ENCODE results near the gene ITGA11. TPM values are rescaled to one million over a fixed set of nuclear protein-coding genes. Genes with fewer than 3 reads are reported as not detected.

The ITGA11 gene
- total and polyA plus RNA-seq, 9 donors, result 1.2 to 34.5 (median 4.4) TPM

DNA sequence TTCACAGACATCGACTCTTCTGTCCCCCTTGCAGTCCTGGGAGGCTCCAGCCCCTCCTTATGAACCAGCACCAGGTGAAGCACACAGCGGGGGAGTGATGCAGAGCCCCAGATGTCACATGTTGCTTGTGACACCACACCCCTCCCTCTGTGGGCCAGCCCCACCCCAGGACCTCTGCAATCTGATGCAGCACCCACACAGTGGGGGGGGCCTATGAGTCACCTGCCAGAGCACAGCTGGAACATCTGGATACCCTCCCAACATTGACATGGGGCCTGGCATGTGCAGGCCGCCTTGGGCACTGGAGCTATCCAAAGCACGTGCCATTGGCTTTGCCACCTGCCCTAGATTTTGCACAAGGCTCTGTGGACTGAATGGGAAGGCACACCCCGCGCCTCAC, 83.9 kb downstream of the ITGA11 start:
- intact Hi-C loops (cut with DNase I), result no loop called here
- H3K27me3 ChIP-seq, result no peaks in the 10 kb centered on the region
- peaks cover 5% of the 10 kb centered on the region for H3K4me1 ChIP-seq (ENCODE audit: insufficient read depth)
- no peak overlapping the region for H3K27ac ChIP-seq
- H3K9me3 ChIP-seq, result no peaks in the 10 kb centered on the region
- DNase-seq, result no peak
- no peaks in the 10 kb centered on the region for H3K36me3 ChIP-seq
- no peak for TF ChIP-seq EP300 (IDR thresholded peaks at IDR 0.05)
- TF ChIP-seq, protein P1, sequence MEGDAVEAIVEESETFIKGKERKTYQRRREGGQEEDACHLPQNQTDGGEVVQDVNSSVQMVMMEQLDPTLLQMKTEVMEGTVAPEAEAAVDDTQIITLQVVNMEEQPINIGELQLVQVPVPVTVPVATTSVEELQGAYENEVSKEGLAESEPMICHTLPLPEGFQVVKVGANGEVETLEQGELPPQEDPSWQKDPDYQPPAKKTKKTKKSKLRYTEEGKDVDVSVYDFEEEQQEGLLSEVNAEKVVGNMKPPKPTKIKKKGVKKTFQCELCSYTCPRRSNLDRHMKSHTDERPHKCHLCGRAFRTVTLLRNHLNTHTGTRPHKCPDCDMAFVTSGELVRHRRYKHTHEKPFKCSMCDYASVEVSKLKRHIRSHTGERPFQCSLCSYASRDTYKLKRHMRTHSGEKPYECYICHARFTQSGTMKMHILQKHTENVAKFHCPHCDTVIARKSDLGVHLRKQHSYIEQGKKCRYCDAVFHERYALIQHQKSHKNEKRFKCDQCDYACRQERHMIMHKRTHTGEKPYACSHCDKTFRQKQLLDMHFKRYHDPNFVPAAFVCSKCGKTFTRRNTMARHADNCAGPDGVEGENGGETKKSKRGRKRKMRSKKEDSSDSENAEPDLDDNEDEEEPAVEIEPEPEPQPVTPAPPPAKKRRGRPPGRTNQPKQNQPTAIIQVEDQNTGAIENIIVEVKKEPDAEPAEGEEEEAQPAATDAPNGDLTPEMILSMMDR (IDR thresholded peaks at IDR 0.05), result no peak
- WGBS, 3 donors, result 83 to 90% (median 88%) methylated on average over 6 of the region's 6 CpGs
- no peak overlapping the region for H3K4me3 ChIP-seq

DNA sequence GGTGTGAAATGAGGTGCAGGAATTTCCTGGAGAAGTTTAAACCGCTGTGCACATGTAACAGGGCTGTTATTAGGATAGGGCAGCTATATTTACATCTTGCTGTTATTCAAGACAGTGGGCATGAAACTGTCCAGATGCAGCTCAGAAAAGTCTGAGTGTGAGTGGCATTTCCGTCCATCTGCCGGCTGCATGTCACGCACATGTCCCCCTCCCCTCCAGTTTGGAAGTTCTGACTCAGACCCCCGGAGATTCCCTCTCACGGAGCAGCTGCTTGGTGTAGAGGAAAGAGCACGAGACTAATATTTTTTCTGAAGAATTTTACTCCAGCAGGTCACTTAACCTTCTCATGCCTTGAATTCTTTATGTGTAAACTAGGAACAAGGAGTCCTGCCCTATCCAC, 84.6 kb downstream of the ITGA11 start:
- H3K9me3 ChIP-seq, result no peaks in the 10 kb centered on the region
- H3K27me3 ChIP-seq, result no peaks in the 10 kb centered on the region
- peaks cover 6% of the 10 kb centered on the region for H3K4me1 ChIP-seq (ENCODE audit: insufficient read depth)
- DNase-seq, result no peak
- 23 to 36% (median 32%) methylated on average over 7 of the region's 7 CpGs for WGBS, 3 donors
- intact Hi-C loops (cut with DNase I), result no loop called here
- no peak overlapping the region for H3K27ac ChIP-seq
- no peaks in the 10 kb centered on the region for H3K36me3 ChIP-seq
- no peak overlapping the region for H3K4me3 ChIP-seq
- TF ChIP-seq EP300 (IDR thresholded peaks at IDR 0.05), result no peak
- no peak for TF ChIP-seq POLR2A (IDR thresholded peaks at IDR 0.05)
- TF ChIP-seq, protein P1 (IDR thresholded peaks at IDR 0.05), result no peak

DNA sequence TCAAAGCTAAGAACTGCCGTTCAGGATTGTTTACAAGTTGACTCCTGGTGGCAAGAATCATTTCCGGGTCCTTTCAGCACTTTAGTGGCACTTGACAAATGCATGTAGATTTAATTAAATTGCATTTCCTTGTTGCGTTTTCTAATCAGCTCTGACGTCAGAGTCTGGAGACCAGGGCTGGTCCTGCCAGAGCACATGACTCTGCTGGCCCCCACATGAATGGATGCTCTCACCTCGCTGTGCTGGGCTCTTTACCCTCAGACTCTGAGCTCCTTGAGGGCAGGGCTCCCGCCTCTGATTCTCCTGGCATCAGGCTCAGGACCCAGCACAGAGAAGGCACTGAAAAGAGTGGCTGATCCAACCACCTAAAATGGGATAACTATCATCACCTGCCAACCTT, 85.0 kb downstream of the ITGA11 start:
- Histone ChIP-seq H3K4me3 (no peak overlapping the region), H3K9me3 (no peaks in the 10 kb centered on the region), H3K27me3 (no peaks in the 10 kb centered on the region), H3K36me3 (no peaks in the 10 kb centered on the region), H3K4me1 (ENCODE audit: insufficient read depth) (peaks cover 6% of the 10 kb centered on the region), H3K27ac (no peak overlapping the region)
- WGBS, 3 donors, result 67 to 83% (median 69%) methylated on average over 6 of the region's 6 CpGs
- TF ChIP-seq POLR2A (IDR thresholded peaks at IDR 0.05) (no peak), EP300 (IDR thresholded peaks at IDR 0.05) (no peak)
- TF ChIP-seq, protein P1 (IDR thresholded peaks at IDR 0.05), result no peak
- DNase-seq, result no peak
- intact Hi-C loops (cut with DNase I), result no loop called here

DNA sequence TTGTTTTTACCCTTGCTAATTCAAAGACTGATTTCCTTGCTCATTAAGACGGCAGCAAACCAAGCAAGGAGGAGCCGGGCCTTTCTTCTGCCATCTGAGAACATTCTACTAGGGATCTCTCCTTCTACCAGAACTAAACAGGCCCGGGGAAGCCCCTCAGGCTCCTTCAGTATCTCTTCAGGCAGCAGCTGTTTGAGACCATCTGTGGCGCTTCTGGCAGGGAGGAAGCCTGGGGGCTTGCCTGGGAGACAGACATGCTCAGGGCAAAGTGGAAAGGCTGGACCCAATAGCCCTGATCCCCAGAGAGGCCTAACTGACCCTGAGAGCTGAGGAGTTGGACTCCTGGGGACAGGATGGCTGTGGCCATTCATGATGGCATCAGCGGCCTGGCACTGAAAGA, 86.5 kb downstream of the ITGA11 start:
- Histone ChIP-seq H3K4me3 (no peak overlapping the region), H3K9me3 (no peaks in the 10 kb centered on the region), H3K27me3 (no peaks in the 10 kb centered on the region), H3K4me1 (ENCODE audit: insufficient read depth) (peaks cover 6% of the 10 kb centered on the region), H3K36me3 (no peaks in the 10 kb centered on the region), H3K27ac (no peak overlapping the region)
- TF ChIP-seq, protein P1 (IDR thresholded peaks at IDR 0.05), result no peak
- TF ChIP-seq POLR2A (IDR thresholded peaks at IDR 0.05), result no peak
- TF ChIP-seq EP300 (IDR thresholded peaks at IDR 0.05), result no peak
- no peak for DNase-seq
- intact Hi-C loops (cut with DNase I), result no loop called here
- 49 to 65% (median 57%) methylated on average over 5 of the region's 5 CpGs for WGBS, 3 donors

DNA sequence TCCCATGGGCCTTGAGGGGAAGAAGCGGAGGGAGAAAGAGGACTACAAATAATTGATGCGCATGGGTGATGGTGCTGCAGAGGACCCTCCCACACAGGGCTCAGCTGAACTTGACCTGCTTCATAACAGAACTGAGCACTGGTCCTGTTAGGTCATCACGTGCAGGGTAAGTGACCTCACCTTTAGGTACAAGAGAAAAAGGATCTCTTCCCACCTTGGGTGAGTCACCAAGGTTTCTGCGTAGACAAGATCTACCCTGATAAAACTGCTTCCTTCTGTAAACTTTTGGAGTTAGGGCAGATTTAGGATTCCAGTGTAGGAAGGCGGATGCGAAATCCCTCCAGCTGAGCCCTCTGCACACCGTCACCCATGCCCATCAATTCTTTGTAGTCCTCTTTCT, 87.4 kb downstream of the ITGA11 start:
- WGBS, 3 donors, result 94 to 95% (median 94%) methylated on average over 7 of the region's 7 CpGs
- intact Hi-C loops (cut with DNase I), result no loop called here

More for the DNA sequence above, 87.4 kb downstream of the ITGA11 start:
- no peak for DNase-seq
- Histone ChIP-seq H3K36me3 (no peaks in the 10 kb centered on the region), H3K9me3 (no peaks in the 10 kb centered on the region), H3K27me3 (no peaks in the 10 kb centered on the region), H3K4me3 (no peak overlapping the region), H3K4me1 (ENCODE audit: insufficient read depth) (peaks cover 6% of the 10 kb centered on the region), H3K27ac (no peak overlapping the region)
- no peak for TF ChIP-seq EP300 (IDR thresholded peaks at IDR 0.05)
- TF ChIP-seq, protein P1 (IDR thresholded peaks at IDR 0.05), result no peak
- no peak for TF ChIP-seq POLR2A (IDR thresholded peaks at IDR 0.05)

All from ovary (tissue), 9 donors.